AG08395 (cell line): ENCODE measurements around the gene SIK3.
A peak's percentile ranks its signal among the peaks of the same experiment; 100 is the strongest.

Experiments
- DNase-seq: peaks from one replicate; pipeline ENCODE4 v3.0.0; 2012; ENCODE audit warnings: mixed read lengths, low spot score

SIK3 gene

GRCh38 chr11:116970485-116971292, 127.5 kb downstream of the SIK3 start:
- no peak for DNase-seq

- DNase-seq = no peak
These were observed 128.5 kb downstream of the SIK3 start for GRCh38 chr11:116969694-116970093.

GRCh38 chr11:116964269-116964668, 134.0 kb downstream of the SIK3 start:
- DNase-seq = no peak

GRCh38 chr11:116963813-116964212, 134.4 kb downstream of the SIK3 start:
- DNase-seq = no peak

- no peak for DNase-seq
These were observed 136.1 kb downstream of the SIK3 start for GRCh38 chr11:116962108-116962507.

- peak; percentile 80 for DNase-seq
These were observed 137.3 kb downstream of the SIK3 start for GRCh38 chr11:116960930-116961329.

- no peak for DNase-seq
These were observed 140.0 kb downstream of the SIK3 start for GRCh38 chr11:116958246-116958645.

- DNase-seq = no peak
These were observed 142.3 kb downstream of the SIK3 start for GRCh38 chr11:116955949-116956348.

- DNase-seq = no peak
These were observed 142.7 kb downstream of the SIK3 start for GRCh38 chr11:116955548-116955947.

- no peak for DNase-seq
These were observed 144.5 kb downstream of the SIK3 start for GRCh38 chr11:116953530-116954285.

- DNase-seq = no peak
These were observed 146.5 kb downstream of the SIK3 start for GRCh38 chr11:116951762-116952161.

- no peak for DNase-seq
These were observed 148.0 kb downstream of the SIK3 start for GRCh38 chr11:116950210-116950609.

- no peak for DNase-seq
These were observed 149.8 kb downstream of the SIK3 start for GRCh38 chr11:116948391-116948790.

GRCh38 chr11:116946414-116946813, 151.8 kb downstream of the SIK3 start:
- DNase-seq = no peak

GRCh38 chr11:116939499-116939898, 158.7 kb downstream of the SIK3 start:
- no peak for DNase-seq

- no peak for DNase-seq
These were observed 159.7 kb downstream of the SIK3 start for GRCh38 chr11:116938471-116939070.

GRCh38 chr11:116936754-116937446, 161.3 kb downstream of the SIK3 start:
- DNase-seq = no peak

GRCh38 chr11:116935514-116935913, 162.7 kb downstream of the SIK3 start:
- DNase-seq = no peak

GRCh38 chr11:116935089-116935488, 163.1 kb downstream of the SIK3 start:
- DNase-seq = no peak

GRCh38 chr11:116933961-116934360, 164.3 kb downstream of the SIK3 start:
- no peak for DNase-seq

GRCh38 chr11:116932181-116932580, 166.0 kb downstream of the SIK3 start:
- DNase-seq = no peak

- DNase-seq = peak; percentile 39
These were observed 166.8 kb downstream of the SIK3 start for GRCh38 chr11:116931206-116931953.
